ENCODE results near the gene ZNF778. TPM values are rescaled to one million over a fixed set of nuclear protein-coding genes. Genes with fewer than 3 reads are reported as not detected.

ZNF778 gene
- total RNA-seq, 2 experiments from 2014 or later = 4.3 to 6.2 TPM

- no peaks in the 10 kb centered on the region for H3K36me3 Mint-ChIP-seq (ENCODE audit: low read depth)
- no peaks in the 10 kb centered on the region for H3K4me1 Mint-ChIP-seq (ENCODE audit: low read depth)
- TF ChIP-seq, protein P1, sequence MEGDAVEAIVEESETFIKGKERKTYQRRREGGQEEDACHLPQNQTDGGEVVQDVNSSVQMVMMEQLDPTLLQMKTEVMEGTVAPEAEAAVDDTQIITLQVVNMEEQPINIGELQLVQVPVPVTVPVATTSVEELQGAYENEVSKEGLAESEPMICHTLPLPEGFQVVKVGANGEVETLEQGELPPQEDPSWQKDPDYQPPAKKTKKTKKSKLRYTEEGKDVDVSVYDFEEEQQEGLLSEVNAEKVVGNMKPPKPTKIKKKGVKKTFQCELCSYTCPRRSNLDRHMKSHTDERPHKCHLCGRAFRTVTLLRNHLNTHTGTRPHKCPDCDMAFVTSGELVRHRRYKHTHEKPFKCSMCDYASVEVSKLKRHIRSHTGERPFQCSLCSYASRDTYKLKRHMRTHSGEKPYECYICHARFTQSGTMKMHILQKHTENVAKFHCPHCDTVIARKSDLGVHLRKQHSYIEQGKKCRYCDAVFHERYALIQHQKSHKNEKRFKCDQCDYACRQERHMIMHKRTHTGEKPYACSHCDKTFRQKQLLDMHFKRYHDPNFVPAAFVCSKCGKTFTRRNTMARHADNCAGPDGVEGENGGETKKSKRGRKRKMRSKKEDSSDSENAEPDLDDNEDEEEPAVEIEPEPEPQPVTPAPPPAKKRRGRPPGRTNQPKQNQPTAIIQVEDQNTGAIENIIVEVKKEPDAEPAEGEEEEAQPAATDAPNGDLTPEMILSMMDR (IDR thresholded peaks at IDR 0.05) = no peak
- no peaks in the 10 kb centered on the region for H3K27me3 Mint-ChIP-seq
- no peak overlapping the region for H3K27ac Mint-ChIP-seq
- ChIA-PET POLR2A (interaction anchor here (0.6 to 1.2 kb wide), 2 partner anchors 10 to 64 kb away, joined by 3 to 5 read pairs; no protein-coding TSS in a partner anchor), CTCF (interaction anchor here (0.9 kb wide), 1 partner anchor 9 kb away, joined by 4 read pairs; no protein-coding TSS in a partner anchor)
- ATAC-seq (no peak), DNase-seq (no peak)
- H3K4me3 Mint-ChIP-seq = no peak overlapping the region
- no peaks in the 10 kb centered on the region for H3K9me3 Mint-ChIP-seq
- intact Hi-C loops (cut with micrococcal nuclease) = loop anchor here (10.0 kb wide), 1 partner anchor 352 kb away; no protein-coding TSS in a partner anchor
Observed at GRCh38 chr16:89176717-89177116, 40.8 kb upstream of the ZNF778 start.

DNA sequence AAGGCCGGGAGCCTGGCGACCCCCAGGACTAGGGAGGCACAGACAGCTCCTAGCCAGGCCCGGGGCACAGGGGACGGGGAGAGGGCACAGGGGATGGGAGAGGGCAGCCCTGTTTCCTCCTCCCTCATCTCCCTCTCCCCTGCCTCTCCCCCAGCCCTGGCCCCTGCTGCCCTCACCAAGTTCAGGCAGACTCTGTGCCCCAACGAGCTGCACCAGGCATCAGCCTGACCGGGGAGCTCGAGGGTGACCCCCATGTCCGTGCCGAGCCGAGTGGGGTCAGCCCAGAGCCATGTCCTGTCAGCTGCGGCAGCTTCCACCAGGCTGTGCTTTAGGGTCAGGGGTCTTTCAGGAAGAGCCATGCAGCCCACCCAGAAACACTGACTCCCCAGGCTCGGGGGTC, 40.0 kb upstream of the ZNF778 start:
- H3K27ac Mint-ChIP-seq = no peak overlapping the region
- H3K4me1 Mint-ChIP-seq (ENCODE audit: low read depth) = no peaks in the 10 kb centered on the region
- ATAC-seq (no peak), DNase-seq (no peak)
- intact Hi-C loops (cut with micrococcal nuclease) = loop anchor here (10.0 kb wide), 1 partner anchor 353 kb away; no protein-coding TSS in a partner anchor
- no peaks in the 10 kb centered on the region for H3K9me3 Mint-ChIP-seq
- H3K4me3 Mint-ChIP-seq = no peak overlapping the region
- H3K27me3 Mint-ChIP-seq = no peaks in the 10 kb centered on the region
- ChIA-PET POLR2A (interaction anchor here (1.2 kb wide), 1 partner anchor 10 kb away, joined by 5 read pairs; no protein-coding TSS in a partner anchor), CTCF (interaction anchor here (1.1 kb wide), 1 partner anchor 62 kb away, joined by 4 read pairs; no protein-coding TSS in a partner anchor)
- TF ChIP-seq, protein P1 (IDR thresholded peaks at IDR 0.05) = no peak
- no peaks in the 10 kb centered on the region for H3K36me3 Mint-ChIP-seq (ENCODE audit: low read depth)

DNA sequence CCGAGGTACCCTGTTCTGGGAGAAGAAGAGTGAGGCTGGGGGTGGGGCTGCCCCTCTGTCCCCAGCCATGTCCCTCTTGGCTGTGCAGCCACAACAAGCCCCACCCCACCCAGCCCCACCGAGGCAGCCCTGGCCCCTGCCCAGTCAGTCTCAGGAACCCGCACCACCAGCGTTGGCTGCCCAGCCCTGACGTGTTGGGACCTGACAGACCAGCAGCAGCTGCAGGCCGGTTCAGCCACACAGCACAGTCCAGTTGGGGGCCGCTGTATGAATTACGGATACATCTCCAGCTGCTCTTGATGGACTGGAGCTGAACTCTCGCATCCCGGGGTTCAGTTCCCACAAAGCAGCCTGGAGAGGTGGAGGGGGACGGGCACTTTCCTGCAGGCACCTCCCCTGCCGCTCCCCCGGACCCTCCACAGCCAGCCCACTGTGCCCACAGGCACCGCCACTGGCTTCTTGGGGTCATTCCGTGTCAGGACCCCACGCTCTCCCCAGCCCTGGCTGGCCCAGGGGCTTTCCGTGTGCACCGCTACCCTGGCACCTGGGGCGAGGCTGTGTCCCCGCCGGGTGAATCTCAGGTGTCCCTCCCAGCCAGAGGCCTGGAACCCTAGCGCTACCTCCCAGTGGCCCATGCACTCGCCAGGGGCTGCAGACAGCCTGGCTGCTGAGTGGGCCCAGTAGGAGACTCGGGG, 38.9 kb upstream of the ZNF778 start:
- intact Hi-C loops (cut with micrococcal nuclease) = loop anchor here (10.0 kb wide), 1 partner anchor 354 kb away; no protein-coding TSS in a partner anchor
- no peak for ATAC-seq

DNA sequence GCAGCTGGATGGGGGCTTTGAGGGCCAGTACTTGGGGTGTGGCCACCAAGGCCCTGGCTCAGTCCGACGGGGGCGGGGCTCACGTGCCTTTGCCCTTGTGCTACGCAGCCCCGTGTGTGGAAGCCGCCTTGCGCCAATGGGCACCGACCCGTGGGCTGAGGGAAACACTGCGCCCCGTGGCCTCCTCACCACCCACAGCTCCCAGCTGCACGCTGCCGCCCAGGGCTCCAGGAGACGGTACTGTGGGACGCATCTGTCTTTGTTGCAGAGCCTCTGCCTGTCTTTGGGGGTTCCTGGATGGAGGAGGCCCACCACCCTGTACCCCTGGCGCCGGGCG, 38.4 kb upstream of the ZNF778 start:
- Mint-ChIP-seq H3K27ac (no peak overlapping the region), H3K9me3 (no peaks in the 10 kb centered on the region), H3K4me3 (no peak overlapping the region), H3K27me3 (no peaks in the 10 kb centered on the region), H3K4me1 (ENCODE audit: low read depth) (no peaks in the 10 kb centered on the region), H3K36me3 (ENCODE audit: low read depth) (no peaks in the 10 kb centered on the region)
- POLR2A ChIA-PET = no interaction called here
- intact Hi-C loops (cut with micrococcal nuclease) = loop anchor here (10.0 kb wide), 1 partner anchor 354 kb away; no protein-coding TSS in a partner anchor
- CTCF ChIA-PET = no interaction called here
- TF ChIP-seq, protein P1 (IDR thresholded peaks at IDR 0.05) = no peak
- DNase-seq (no peak), ATAC-seq (no peak)

More for the DNA sequence above, 38.9 kb upstream of the ZNF778 start:
- CTCF ChIA-PET = interaction anchor here (1.1 kb wide), 1 partner anchor 61 kb away, joined by 4 read pairs; no protein-coding TSS in a partner anchor
- Mint-ChIP-seq H3K27me3 (no peaks in the 10 kb centered on the region), H3K9me3 (no peaks in the 10 kb centered on the region), H3K36me3 (ENCODE audit: low read depth) (no peaks in the 10 kb centered on the region), H3K4me1 (ENCODE audit: low read depth) (no peaks in the 10 kb centered on the region), H3K4me3 (no peak overlapping the region), H3K27ac (no peak overlapping the region)
- no peak for DNase-seq
- POLR2A ChIA-PET = no interaction called here
- TF ChIP-seq, protein P1 (IDR thresholded peaks at IDR 0.05) = no peak

DNA sequence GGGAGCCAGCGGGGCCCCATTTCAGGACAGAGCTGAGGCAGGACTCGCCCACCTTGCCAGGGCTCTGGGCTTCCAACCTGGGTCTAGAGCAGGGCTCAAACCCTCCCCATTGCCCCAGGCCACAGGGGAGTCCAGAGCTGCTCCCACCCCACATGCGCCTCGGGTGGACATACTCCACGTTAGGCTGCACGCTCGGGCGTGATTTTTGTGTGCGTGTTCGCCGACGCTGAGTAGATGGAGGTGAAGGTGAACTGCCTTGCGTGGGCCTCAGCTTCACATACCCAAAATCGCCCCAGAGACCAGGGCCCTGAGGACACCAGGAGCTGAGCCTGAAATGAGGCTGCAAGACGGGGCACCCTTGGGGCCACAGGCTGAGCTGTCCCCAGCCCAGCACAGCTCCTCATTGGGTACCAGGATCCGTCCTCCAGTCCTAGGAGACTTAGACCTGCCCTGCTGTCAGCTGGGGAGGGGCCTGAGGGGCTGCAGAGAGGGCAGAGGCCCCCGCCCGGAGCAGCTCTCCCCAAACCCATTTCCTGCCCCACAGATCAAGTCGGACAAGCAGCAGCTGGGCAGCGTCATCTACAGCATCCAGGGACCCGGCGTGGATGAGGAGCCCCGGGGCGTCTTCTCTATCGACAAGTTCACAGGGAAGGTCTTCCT, 37.7 kb upstream of the ZNF778 start:
- Mint-ChIP-seq H3K4me1 (ENCODE audit: low read depth) (no peaks in the 10 kb centered on the region), H3K9me3 (no peaks in the 10 kb centered on the region), H3K27me3 (no peaks in the 10 kb centered on the region), H3K27ac (no peak overlapping the region), H3K4me3 (no peak overlapping the region), H3K36me3 (ENCODE audit: low read depth) (no peaks in the 10 kb centered on the region)
- intact Hi-C loops (cut with micrococcal nuclease) = loop anchor here (10.0 kb wide), 1 partner anchor 355 kb away; no protein-coding TSS in a partner anchor
- ChIA-PET CTCF (no interaction called here), POLR2A (no interaction called here)
- no peak for ATAC-seq
- DNase-seq = no peak
- TF ChIP-seq, protein P1 (IDR thresholded peaks at IDR 0.05) = no peak

Measured in activated CD8-positive, alpha-beta T cell treated with anti-CD3 and anti-CD28 coated beads for 36 hours (primary cell).